NCI-H146 treated with DMSO at 0.1 percent for 48 hours (cell line): ENCODE data around the gene ING4.

ENCODE experiments used
- DNase-seq: peaks from one replicate; lab custom pipeline; 2025; ENCODE audit not compliant: unreplicated experiment; lab: John Stamatoyannopoulos, UW

Gene ING4

GRCh38 chr12:6638305-6638704 lies 24.6 kb downstream of the ING4 start:
- no peak for DNase-seq

GRCh38 chr12:6635856-6636531 lies 26.9 kb downstream of the ING4 start, which contains the start of gene LPAR5:
Gene LPAR5 (minus strand): TSS chr12:6635959. CDS start chr12:6621248, 14,711 bp downstream.
- no peak for DNase-seq

- peak; percentile 32 for DNase-seq
Observed at GRCh38 chr12:6635375-6635855, 27.5 kb downstream of the ING4 start.

DNA sequence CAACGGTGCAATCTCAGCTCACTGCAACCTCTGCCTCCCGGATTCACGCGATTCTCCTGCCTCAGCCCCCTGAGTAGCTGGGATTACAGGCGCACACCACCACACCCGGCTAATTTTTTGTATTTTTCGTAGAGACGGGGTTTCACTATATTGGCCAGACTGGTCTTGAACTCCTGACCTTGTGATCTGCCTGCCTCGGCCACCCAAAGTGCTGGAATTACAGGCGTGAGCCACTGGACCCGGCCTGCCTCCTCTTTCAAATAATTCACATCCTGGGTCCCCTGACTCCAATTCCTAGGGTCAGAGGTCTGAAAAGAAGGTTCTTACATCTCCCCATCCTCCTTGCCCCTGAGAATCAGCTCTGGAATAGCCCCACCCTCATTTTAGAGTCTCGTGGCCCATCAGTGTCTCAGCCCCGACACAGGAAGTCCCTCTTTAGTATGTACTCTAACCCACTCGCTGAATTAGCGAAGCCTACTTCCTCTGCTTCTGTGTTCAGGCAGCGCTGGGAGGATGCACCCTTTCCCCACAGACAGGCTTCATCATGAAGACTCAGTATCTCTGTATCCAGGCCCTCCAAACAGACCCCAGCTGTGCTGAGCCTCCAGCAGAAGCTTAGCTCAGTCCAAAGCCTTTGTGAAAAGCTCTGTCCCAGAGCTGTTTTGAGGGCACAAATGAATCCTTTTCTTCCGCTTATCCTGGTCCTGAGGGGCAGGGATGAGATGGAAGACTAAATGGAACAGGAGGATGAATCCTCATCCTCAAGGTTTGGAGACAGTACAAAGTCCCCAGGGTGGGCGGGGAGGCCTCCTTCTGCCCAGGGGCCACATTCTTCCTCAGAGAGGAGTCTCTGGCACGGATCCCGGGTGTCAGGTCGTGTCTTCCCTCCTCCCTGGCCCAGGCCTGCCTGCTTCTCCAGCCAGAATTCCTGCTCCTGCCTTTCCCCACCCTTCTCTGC lies 30.6 kb downstream of the ING4 start:
- DNase-seq = no peak

DNA sequence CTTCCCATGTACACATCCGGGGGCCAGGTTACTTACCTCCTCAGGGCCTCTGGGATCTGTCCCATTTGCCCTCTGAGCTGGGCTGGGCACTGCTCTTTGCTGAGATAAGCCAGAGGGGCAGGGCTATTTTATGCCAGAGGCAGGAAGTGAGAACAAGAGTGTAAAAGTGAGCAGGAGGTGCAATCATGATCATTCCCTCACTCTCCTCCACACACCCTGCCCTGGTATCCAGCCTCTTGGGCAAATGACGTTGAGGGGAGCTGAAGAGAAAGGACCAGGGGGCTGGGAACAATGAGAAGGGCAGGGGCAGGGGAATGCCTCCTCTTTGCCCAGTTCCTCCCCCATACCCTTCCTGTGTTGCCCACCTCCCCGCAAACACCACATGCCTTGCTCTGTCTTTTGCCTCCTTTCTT lies 31.4 kb downstream of the ING4 start:
- no peak for DNase-seq

- DNase-seq = no peak
Observed at GRCh38 chr12:6630736-6631135, 32.2 kb downstream of the ING4 start.

DNA sequence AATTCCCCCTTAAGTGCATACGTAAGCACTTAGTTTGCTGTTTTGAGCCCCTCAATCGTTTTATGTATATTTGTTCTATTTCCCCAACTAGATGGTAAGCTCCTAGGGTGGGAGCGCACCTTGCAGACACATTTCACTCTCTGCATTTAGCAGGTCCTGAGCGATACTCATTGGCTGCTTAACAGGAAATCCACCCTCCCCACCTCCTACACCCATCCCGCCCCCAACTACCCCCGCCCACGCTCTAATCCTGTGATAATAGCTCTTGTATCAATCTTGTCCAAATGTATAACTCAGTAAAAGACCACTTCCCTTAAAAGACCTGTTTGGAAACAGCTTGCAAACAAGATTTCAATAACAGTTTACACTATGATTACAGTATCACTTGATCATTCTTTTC lies 35.3 kb downstream of the ING4 start:
- DNase-seq = peak; percentile 70

DNA sequence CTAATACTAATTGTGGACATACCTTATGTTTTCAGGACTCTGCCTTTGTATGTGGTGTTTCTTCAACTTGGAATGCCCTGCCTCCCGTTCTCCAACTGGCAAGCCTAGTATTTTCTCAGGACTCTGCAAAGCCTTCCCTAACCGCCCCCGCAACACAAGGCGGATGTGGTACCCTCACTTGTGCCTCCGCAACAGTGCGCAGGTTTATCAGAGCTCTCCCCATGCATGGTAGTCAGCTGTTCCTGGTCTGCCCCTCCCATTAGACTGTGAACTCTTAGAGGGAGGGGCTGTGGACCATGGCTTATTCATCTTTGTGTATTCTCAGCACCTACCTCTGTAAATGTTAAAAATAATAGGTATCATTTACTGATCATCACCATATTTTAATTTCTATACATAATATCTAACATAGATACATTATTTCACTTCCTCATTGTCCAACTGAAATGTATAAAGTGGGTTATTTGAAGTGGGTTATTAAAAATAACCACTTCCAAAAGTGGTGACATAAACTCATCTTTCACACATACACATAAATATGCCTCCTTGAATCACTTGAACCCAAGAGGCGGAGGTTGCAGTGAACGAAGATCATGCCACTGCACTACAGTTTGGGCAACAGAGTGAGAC lies 36.1 kb downstream of the ING4 start:
- DNase-seq = no peak

GRCh38 chr12:6620885-6621274 lies 42.0 kb downstream of the ING4 start:
- DNase-seq = no peak

GRCh38 chr12:6620137-6620884 lies 42.6 kb downstream of the ING4 start:
- no peak for DNase-seq

DNA sequence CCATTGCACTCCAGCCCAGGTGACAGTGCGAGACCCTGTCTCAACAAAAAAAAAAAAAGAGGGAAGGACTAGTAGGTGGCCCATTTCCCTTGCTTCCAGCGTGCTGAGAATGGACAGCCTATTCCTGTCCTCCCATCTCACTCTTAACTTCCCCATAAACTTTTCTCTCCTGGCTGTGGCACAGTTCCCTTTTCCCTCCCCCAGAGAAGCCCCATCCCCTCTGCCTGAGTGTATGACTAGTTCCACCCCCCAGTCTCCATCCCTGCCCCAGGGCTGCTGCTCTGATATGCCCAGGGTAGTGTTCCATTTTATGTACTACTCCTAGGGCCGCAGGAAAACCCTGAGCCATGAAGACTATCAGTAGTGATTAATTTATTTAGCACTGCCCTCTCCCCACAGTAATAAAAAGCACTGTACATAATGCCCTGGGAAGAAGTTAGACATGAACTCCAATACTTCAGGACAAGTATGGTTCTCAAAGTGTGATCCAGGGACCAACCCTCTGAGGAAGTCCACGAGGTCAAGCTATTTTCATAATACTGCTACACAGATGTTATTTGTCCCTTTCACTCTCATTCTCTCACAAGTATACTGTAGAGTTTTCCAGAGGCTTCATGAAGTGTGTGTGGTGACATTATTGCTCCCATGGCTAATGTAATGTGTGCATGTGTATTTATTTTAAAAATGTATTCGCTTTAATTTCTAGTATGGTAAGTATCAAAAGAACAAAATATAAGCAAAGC lies 44.3 kb downstream of the ING4 start:
- DNase-seq = no peak

DNA sequence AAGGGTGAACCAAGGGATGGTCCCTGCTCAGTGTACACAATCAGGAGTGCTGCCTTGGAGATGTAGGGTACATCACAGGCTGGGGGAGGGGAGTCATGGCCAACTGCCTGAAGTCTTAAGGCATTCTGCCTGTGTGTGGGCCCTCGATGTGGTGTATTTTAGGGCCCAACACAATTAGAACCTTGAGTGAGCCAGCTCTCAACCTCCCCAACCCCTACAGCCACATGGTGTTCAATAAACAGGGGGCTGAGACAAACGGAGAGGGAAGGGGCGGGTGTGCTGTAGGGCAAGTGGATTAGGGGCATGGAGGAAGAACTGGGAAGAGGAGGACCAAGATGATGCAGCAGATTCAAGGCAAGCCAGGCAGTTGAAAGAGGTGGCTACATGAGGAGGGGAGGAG lies 47.1 kb downstream of the ING4 start:
- no peak for DNase-seq

DNA sequence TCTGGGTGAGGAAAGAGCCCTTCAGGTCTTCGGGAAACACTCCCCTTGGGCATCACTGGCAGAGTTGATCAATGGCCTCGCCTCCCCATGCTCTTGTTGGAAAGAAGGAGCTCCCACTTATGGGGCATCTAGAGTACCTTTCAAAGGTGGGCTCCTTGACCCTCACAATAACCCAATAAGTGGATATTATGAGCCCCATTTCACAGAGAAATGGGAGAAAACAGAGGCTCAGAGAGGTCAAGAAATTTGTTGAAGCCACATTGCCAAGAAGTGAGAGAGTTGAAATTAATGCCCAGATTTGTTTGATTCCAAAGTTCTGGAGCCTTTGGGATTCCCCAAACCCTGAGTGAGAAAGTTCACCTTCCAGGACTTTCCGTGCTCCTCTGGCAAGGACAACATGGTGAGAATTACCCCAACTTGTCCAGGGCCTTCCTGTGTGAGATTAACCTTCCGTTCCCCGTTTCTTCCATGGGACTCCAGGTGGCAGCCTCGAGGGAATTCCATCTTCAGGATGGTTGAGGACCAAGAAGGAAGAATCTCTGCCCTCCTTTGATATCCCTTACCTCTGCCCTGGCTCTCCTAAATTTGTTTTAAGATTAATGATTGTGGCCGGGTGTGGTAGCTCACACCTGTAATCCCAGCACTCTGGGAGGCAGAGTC lies 48.3 kb downstream of the ING4 start:
- no peak for DNase-seq

GRCh38 chr12:6613776-6614512 lies 49.0 kb downstream of the ING4 start:
- peak; percentile 99 for DNase-seq

- DNase-seq = peak; percentile 84
Observed at GRCh38 chr12:6613015-6613775, 49.7 kb downstream of the ING4 start.

DNA sequence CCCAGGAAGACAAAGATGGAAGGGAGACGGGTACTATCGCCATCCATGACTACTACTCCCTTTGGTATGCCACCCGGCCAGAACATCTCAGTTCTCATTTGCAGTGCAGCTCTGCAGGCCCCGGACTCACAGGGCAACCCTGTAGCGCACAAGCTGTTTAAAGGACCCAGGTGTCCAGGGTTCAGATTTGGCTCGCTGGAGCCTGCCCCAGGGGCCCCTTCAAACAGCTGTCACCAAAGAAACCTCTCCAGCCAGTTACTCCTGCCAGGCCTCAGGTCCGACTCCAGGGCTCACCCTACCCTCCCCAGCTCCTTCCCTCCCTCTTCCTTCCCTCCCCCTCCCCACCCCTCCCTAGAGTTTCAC lies 50.3 kb downstream of the ING4 start:
- DNase-seq = no peak

- DNase-seq = peak; percentile 53
Observed at GRCh38 chr12:6612247-6612646, 50.7 kb downstream of the ING4 start.

GRCh38 chr12:6608592-6609281 lies 54.2 kb downstream of the ING4 start:
- DNase-seq = no peak
